Measurements from ENCODE around the gene ADGRG6.

- TF ChIP-seq CTCF (IDR thresholded peaks at IDR 0.05) (no peak), POLR2A (IDR thresholded peaks at IDR 0.05) (no peak)
Measured at GRCh38 chr6:142285235-142286087, 16.3 kb upstream of the ADGRG6 start.

Data from Peyer's patch (tissue), 4 donors.